HG02973 (cell line): ENCODE data around the gene HOXD11.

Experiments used
- ATAC-seq: cut with Tn5 transposase; IDR thresholded peaks from one replicate; pipeline ENCODE4 v1.9.1; 2021; ENCODE audit warnings: moderate library complexity; ENCODE audit not compliant: unreplicated experiment

Gene HOXD11

GRCh38 chr2:176120364-176121189, 13.5 kb downstream of the HOXD11 start:
- no peak for ATAC-seq

DNA sequence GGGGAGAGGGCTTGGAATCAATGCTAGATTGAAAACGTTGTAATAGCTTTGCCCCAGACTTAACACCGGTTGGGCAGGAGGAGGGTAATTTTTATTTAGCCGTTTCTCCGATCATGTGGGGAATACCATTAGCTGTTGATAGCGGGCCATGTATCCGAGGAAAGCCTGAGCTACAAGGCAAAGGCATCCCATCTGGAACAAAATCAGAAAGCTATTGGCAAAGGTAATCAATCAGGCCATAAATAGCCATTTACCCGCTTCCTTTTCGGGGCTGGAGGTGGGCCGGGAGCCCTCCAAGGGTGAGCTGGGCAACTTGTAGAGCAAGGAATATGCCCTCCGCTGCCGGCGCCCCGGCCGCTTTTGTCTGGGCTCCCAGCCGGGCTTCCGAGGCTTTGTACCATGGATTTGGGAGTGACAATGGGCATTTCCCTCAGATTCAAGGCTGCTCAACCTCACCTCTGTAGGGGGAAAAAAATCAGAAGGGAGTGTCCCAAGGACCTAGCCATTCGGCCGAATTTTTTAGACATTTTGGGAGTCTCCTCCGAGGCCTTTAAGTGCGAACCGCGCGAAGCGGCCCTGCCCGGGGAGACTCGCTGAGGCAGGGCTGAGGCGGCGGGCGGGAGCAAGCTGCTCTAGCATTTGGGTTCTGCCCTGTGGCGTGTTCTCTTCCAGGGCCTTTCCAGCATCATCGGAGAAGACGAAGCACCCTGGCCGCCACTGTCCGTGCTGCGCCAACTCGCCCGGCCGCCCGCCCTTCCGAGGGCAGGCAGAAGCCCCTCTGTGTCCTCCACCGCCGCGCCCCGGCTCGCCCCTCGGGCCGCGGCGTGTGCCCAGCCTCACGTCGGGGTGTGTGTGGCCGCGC, 14.3 kb downstream of the HOXD11 start:
- no peak for ATAC-seq

DNA sequence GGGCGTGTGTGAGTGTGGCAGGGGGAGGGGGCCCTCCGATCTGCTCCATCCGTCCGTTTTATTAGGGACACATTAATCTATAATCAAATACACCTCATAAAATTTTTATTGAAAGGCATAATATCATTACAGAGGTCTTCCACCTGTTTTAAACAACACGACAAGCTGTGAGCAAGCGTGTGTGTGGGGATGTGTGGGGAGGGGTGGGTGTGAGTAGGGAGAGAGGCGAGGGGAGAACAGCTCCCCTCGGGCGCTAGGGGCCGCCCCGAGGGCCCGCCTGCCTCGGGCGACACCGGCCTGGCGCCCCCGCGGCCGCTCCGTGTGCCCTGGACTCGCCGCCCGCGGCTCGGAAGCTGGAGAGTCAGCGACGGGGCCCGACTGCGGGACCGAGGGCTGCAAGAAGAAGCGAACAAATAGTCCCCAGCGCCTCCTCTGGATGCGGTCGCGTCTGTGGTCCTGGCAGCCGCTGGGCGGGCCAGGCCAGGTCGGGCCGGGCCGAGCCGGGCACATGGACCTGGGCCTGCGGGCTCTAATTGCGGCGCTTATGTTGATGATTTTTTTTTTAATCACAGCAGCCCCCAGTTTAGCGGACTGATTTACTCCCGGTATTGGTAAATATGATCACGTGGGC, 15.1 kb downstream of the HOXD11 start:
- no peak for ATAC-seq

- no peak for ATAC-seq
These were observed 15.8 kb downstream of the HOXD11 start, which contains the start of gene HOXD9 for GRCh38 chr2:176122683-176123410. HOXD9 (plus strand) TSS chr2:176122719; CDS start chr2:176122769, 50 bp downstream.

DNA sequence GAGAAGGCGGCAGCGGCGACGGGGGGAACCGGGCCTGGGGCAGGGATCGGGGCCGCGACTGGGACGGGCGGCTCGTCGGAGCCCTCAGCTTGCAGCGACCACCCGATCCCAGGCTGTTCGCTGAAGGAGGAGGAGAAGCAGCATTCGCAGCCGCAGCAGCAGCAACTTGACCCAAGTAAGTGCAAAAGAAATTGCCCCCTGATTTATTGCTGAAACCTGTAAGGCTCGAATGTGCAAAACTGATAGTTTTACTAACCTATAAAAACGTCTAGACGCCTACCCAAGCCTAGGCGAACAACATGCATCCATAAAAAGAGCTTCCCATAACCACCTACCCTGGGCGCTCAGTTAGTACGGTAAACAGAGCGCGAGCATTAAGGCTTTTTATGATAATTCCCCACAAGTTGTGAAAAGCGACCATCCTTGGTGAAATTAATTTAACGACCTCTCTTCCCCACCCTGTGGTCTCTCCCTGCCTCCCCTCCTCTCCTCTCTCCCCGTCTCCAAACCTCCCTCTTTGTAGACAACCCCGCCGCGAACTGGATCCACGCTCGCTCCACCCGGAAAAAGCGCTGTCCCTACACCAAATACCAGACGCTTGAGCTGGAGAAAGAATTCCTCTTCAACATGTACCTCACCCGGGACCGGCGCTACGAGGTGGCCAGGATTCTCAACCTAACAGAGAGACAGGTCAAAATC, 16.5 kb downstream of the HOXD11 start:
- ATAC-seq = no peak

DNA sequence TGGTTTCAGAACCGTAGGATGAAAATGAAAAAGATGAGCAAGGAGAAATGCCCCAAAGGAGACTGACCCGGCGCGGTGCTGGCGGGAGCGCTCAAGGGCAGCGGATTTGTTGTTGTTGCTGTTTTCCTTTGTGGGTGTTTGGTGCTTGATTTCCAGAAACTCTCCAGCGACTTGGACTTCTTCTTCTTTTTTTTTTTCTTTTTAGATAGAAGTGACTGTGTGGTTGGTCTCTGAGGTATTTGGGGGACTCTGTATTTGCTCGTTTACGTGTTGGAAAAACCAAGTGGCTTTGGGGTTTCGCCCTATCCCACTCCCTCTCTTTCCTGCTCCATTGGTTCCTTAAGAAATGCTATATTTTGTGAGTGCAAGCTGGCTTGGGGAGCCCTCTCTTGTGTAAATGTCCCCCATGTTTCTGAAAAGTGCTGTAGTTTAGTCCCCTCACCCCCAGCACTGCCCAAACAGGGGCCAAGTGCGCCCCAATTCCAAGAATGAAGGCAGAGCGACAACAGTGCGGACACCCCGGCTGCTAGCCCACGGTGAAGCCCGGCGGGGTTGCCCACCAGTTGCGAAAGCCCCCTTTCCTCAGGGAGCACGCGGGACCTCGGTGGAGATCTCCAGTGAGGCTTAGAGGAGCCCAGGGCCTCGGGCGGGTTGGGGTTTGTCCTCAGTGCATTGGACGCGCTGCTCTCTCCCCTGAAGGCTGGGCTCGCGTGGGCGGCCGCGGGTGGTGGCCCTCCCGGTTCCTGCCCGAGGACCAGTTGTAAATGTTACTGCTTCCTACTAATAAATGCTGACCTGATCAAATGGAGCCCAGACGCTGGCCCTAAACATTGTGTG, 17.2 kb downstream of the HOXD11 start:
- no peak for ATAC-seq

DNA sequence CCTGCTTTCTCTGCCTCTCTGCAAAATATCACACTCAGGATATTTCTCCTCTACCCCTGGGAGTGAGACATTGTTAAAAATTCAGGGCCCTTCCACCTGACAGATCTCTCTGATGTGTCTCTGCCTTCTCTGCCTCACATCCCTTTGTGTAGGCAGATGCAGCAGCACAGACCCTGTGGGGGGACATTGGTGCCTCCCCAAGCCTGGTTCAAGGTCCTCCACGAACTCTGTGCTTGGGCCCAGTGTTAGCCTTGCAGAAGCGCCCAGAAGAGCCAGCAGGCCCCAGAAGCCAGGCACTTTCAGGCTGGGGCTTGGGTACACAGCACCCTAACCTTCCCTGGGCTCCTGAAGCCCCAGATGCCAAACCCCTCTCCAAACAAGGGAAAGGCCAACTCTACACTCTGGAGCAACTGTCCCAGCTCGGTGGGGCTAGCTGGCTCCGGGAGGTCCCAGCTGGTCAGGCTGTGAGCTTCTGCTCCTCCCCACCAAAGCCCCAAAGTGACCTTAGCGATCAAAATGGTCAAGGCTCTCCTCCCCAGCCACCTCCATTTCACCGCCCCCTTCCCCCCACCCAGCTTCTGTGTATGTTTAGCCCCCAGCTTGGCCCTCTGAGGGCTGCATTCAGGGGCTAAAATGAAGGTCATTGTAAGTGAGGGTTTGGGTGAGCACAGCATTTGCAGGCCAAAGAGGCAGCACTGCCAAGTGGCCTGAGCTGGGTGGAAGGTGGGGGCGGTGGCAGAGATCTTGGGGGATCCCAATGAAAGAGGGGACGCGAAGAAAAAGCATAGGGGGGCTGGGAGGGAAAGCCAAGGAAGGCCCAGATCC, 18.1 kb downstream of the HOXD11 start:
- no peak for ATAC-seq

DNA sequence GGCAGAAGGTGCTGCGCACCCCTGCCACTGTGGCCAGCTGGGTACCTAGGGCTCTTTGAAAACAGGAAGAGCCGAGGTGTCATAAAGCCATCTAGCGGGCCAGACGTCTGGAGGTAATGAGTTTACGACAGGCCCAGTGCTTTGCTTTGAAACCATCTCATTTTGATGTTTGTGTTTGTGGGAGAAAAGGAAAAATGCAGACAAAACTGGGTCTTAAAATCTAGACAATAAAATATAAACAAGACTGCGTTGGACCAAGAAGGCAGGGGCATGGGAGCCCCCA, 18.6 kb downstream of the HOXD11 start:
- ATAC-seq = no peak

DNA sequence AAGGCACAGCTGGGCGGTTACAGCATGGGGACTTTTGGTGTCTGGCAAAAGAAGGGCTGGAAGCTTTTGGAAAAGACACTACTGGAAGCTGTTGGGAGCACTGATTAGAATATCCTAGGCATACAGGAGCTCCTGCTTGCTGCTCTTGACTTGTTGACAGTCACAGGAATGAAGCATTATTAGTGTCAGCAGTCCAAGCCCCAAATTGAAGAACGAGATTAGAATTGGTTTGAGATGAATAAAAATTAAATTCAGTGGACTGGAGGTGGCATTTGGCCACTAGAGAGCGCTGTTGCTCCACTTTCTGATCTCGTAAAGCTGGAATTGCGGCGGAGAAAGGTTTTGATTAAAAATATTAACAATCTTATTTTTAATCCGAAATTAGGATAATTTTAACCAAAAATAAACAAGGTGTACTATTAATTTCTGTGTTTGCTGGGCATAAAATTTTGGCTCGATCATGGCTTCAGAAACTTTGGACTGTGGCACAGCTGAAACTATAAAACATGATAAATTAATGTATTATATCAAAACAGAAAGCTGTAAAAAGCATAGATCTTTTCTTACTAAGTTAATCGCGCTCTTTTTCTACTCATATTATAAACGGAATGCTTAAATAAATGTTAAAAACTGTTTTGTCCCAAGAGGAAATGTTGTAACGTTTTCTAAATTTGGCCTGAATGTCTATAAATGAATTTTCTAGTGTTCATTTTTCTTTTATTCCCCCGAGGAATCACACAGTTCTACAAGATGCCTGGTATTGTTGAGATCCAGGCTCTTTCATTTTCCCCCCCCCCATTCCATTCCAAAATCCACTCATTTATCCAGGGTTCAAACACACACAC, 20.1 kb downstream of the HOXD11 start:
- ATAC-seq = no peak

GRCh38 chr2:176127774-176128072, 20.6 kb downstream of the HOXD11 start:
- ATAC-seq = no peak

DNA sequence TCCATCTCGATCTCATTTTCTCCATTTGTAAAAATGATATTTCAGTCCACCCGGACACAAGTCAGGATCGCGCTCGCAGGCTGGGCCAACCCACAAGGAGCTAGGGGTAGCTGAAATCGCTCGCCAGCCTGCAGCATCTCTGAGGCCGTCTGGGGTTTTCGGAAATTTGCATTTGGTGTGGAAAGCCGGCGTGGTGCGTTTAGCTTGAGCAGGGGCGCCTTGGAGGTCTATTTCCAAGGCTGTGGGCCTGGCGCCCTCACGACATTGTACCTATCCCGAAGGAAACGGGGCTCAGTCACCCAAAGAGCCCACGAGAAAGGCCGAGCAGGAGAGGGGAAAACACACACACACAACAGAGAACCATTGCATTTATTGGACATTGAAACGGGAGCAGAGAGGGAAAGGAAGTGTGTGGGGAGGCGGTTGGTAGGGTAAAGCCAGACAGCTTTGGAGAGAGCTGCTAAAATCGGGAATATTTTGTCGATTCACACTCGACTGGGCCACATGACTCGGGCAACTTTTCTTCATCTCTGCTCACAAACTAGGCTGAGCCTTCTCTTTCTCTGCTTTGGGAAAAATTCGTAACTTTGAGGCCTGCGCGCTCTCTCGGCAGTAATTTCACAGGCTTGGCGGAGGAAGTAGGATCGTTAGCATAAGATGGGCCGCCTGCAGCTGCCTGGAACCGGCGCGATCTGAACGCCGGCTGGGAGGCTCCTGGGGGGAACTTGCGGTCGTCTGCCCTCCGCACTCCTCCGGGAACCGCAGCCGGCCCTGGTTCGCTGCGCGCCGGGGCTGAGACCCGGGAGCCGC, 21.3 kb downstream of the HOXD11 start:
- no peak for ATAC-seq

DNA sequence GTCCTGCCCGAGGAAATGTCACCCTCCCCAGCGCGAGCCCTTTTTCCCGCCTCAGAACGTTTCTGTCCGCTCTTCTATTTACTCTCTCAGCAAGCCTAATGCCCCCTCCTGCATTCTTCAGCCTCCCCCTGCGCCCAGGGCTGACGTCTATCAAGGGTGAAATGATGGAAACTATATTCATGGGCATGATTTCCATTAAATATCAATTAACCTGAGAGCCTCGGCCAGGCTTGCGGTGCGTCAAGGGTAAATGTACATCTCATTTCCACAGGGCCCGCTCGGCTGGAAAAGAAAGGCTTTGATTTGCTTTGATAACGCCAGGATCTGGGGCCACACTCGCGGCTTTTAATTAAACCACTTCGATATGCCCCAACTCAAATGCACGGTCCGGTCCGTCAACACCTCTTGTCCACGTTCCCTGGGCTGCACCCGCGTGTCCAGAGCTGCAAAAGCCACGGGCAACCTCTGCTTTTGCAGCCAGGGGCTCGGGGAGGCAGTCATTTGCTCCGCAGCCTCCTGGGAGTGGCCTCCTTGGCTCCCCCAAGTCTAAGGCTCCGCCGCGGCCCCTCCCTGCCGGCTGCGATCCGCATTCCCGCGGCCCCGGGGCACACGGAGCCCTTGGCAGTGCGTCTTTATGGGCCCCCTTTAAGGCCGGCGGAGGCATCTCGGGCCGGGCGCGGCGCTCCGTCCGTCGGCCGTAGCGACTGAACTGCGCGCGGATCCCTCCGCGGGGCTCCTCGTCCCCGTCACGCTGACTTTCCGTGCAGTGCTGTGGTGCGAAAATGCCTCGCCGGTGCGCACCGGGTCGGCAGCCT, 22.1 kb downstream of the HOXD11 start, which contains the start of gene HOXD8:
HOXD8 (plus strand) TSS at position 724 of the 815 bp plus-strand sequence. CDS start 662 bp downstream, outside the sequence.
- no peak for ATAC-seq

DNA sequence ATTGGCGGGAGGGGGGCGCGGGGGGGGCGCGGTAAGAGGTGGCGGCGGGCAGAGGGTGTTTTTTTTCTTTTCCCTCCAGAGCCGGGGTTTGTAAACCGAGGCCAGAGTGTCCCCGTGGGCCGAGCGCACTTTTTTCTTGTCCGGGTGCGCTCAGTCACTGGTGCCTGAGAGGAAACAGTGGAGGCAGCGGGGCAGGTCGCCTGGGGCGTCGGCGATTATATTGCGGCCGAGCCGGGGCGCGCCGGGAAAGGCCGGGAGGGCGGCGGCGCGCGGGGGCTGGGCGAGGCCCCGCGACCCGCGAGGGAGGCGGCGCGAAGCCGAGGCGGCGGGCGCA, 22.7 kb downstream of the HOXD11 start:
- ATAC-seq = no peak

GRCh38 chr2:176130147-176130956, 23.3 kb downstream of the HOXD11 start:
- ATAC-seq = no peak
